HG03060 (cell line): ENCODE results near the gene SRMS.

Experiments
- ATAC-seq: cut with Tn5 transposase; IDR thresholded peaks from one replicate; pipeline ENCODE4 v1.9.1; 2021; ENCODE audit warnings: low read depth, moderate number of reproducible peaks; ENCODE audit not compliant: unreplicated experiment

The SRMS gene

GRCh38 chr20:63540417-63541186, 6.9 kb downstream of the SRMS start:
- no peak for ATAC-seq

DNA sequence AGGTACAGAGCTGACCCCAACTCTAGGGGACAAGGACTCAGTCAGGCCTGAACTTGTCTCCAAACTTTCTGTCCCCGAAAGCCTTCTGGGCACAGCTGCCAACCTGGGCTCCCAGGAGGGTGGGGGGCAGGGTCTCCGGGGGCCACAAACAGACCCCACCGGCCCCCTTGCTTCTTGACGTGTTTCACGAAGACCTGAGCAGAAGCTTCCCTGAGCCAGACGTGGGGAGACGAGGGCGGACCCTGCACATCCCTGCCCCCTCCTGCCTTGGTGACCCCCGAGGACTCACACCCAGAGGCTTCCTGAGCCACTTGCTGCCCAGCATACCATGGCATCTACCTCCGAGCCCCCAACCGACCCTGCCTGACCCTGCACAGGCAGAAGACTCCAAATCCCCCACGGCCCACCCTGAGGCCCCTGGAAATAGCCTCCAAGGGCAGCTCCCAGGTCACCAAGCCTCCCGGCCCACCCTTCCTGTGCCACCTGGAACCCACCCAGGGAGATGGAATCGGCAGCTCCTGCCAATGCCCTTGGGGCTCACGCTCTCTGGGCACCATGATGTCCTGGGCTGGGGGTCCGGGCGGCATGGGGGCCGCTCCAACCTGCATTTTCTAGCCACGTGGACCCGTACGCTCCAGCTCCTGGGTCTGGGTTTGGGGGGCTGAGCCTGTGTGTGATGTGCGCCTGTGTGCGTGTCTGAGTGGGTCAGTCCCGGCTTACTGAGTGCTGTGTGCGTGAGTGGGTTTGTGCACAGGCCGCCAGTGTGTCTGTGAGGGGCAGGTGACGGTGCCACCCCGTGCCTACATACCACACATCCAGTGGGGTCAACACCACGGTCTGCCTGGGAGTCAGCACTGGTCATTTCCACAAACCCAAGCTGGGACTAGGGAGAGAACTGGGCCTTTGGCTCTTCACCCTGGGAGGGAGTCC, 7.8 kb downstream of the SRMS start:
- ATAC-seq: no peak

GRCh38 chr20:63539092-63539430, 8.5 kb downstream of the SRMS start:
- ATAC-seq: no peak

GRCh38 chr20:63538204-63539091, 9.1 kb downstream of the SRMS start:
- no peak for ATAC-seq

DNA sequence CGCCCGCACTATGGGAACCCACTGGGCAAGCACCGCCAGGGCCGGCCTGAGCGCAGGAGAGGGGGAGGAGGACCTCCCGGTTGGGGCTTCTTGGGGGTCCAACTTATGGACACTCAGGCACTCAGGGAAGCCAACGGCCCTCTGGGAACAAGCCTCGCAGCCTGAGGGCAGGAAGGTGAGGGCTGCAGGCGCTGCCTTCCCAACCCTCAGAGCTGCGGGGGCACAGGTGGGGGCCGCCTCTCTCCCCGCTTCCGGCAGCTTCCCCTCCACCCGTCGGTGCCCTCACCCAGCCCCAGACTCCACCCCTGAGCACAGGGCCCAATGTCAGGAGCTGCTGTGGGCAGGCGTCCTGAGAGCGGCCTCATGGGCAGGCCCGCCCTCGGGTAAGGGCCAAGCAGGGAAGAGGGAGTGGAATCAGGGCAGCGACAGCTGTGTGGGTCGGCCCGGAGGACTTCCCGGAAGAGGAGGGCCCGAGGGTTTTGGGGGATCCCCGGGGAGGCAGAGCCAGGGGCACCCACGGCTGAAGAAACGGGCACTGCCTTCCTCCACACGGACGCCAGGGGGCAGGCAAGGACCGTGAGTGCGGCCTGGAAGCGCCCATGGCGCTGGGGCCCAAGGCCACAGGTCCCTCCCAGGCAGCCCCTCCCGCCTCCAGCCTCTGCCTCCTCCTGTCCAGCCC, 9.9 kb downstream of the SRMS start:
- ATAC-seq: peak; percentile 90

GRCh38 chr20:63536997-63537524, 10.5 kb downstream of the SRMS start, which contains the start of gene PTK6:
Gene PTK6, minus strand, starts transcription at chr20:63537376. Its CDS starts 62 bp downstream, at chr20:63537314.
- no peak for ATAC-seq

- ATAC-seq: no peak
Measured at GRCh38 chr20:63536241-63536977, 11.1 kb downstream of the SRMS start.

DNA sequence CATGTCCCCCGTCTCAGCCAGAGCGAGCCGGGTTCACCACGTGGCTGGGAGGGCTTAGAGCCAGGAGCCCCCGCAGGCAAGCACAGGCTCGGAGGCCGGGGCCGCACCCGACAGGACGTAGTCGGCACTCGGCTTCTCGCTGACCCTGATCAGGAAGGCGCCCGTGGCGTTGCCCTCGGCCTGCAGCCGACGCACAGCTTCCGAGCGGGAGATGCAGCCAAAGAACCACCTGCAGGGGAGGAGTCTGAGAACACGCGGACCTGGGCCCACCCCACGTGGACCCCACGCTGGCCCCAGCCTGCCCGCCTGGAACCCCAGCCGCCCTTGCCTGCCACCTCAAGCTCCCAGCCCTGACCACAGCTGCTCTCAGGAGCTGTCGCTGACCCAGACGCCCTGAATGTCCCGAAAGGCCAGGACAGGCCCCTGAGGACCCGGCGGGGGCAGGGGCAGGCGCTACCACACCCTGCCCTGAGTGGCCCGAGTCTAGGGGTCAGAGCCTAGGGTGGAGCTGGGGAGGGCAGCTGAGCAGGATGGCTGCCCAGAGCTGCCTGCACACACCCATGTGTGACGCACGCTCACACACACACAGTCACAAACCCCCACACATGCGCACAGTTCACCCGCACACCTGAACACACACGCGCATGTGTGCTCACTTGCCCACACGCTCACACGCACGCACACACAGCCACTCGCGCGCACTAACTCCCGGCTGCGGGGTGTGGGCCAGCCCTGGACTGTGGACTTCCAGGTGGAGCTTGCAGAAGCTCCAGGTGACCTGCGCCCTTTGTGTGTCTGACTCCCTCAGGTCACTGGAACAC, 12.5 kb downstream of the SRMS start:
- ATAC-seq: no peak

DNA sequence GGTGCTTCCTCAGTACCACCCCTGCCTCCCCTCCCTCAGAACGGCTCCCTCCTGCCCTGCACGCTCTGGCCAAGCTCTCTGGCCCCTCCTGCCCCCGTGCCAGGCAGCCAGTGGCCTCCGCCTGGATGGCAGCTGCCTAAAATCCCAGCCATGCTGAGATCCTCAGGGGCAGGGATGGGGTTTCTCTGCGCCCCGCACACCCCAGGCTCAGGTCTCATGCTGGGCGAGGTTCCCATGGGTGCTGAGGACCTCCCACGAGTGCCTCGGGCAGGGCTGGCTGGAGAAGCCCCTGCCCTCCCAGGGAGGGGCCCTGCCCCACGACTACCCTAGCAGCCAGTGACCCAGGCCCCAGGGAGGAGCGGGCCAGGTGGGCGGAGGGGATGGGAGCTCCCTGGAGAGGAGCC, 13.1 kb downstream of the SRMS start:
- no peak for ATAC-seq

DNA sequence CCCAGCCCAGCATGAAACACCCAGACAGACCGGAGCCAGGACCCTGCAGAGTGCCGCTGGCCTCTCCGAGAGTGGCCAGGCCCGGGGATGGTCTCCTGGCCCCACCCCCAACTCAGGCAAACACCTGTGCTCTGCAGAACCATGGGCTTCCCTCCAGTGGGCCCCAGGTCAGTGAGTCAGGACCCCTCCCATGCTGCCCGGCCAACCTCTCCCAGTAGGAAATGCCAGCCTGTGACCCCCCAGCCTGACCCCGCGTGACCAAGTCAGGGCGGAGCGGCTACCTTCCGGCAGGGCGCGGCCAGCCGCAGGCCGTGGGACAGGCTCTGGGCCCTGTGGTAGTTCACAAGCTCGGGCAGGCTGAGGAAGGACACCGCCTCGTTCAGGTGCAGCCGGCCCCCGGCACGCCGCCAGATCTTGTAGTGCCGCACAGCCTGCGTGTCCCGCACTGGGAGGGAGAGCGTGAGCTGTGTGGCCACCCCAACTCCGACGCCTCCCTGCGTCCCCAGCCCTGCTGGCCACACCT, 13.6 kb downstream of the SRMS start:
- ATAC-seq: no peak

- ATAC-seq: no peak
Measured at GRCh38 chr20:63533388-63533787, 14.2 kb downstream of the SRMS start.

DNA sequence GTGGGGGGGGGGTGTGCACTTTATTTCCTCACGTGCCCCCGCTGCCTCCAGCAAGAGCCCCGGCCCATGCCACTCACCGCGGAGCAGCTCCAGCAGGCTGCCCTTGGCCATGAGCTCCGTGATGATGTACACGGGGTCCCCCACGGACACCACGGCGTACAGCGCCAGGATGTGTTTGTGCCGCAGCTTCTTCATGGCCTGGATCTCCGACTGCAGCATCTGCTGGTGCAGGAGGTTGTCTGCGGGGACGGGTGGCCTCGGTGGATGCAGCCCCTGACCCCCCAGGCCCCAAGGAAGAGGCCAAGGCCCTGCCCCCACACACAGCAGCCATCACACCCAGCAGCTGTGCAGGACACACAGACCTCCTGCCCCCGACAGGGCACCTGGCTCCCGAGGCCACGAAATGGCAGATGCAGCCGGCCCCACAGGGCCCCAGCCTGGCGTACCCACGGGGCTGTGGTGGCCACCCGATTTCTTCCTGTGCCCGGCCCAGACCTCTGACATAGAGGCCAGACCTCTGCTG, 15.0 kb downstream of the SRMS start:
- no peak for ATAC-seq

DNA sequence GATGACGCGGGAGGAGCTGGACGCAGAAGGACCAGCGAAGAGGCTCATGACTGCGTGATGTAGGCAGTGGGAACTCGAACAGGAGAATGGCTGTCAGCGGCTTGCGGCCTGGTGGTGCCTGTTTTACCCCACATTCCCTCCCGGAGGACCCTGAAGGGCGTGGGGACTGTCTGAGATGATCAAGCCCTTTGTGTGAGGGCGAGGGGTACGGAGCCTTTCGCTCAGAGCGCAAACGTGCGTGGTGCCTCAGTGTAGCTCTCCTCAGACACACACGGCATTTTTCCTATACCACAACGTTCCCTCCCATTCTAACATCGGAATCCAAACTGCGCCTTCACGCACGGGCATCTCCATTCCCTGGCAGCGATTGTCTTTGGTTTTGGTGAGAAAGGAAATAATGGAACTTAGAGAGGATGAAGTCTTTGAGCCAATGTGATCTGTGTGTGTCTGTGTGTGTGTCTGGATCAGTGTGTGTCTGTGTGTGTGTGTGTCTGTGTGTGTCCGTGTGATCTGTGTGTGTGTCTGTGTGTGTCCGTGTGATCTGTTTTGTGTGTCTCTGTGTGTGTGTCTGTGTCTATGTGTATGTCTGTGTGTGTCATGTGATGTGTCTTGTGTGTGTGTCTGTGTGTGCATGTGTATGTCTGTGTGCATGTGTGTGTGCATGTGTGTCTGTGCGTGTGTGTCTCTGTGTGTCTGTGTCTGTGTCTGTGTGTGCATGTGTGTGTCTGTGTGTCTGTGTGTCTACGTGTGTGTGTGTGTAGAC, 15.7 kb downstream of the SRMS start:
- ATAC-seq: no peak

- ATAC-seq: no peak
Measured at GRCh38 chr20:63530788-63531160, 16.8 kb downstream of the SRMS start.

DNA sequence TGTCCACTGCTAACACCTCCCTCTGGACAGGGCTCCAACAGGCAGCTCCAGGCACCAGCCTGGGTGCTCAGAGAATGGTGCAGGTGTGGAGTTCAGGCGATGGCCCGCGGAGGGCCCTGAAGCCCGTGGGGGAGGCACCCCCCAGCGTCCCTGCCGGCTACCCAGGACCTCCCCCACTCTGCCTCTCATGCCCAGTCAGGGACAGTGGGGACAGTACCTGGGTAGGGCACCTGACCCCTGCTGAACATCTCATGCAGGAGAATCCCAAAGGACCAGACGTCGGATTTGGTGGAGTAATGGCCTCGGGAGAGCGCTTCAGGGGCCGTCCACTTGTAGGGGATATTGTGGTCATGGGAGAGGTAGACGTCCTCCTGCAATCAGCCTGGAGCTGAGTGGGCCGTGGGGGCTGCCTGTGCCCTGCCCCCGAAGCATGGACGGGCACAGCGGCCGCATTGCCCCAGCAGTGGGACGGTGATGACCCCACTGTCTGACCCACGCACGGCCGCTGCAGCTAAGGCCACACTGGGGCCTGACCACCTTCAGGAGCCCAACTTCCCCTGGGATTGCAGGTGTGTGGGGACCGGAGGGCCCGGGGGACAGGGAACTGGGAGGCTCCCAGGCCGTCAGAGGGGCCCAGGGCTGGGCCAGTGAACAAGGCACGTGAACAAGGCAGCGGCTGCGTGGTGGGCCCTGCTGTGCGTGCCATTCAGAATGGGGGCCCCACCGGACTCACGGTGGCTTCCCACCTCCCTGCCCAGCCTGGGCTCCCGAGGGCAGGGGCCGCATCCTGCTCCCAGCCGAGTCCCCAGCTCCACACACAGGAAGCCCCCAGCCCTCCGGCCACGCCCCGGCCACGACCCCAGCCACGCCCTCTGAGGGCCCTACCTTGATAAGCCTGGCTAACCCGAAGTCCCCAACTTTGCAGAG, 17.4 kb downstream of the SRMS start:
- no peak for ATAC-seq

- ATAC-seq: no peak
Measured at GRCh38 chr20:63529180-63529860, 18.2 kb downstream of the SRMS start.
